Stomach (tissue), 9 donors: Measurements from ENCODE around the gene ERC2. TPM values are rescaled to one million over a fixed set of nuclear protein-coding genes. Genes with fewer than 3 reads are reported as not detected.

ENCODE experiments used
- DNase-seq, 2 donors: peaks; one replicate each; pipeline versions ENCODE4 v3.0.0 to v3.0.0-alpha.2; 2013 to 2019
- H3K27ac ChIP-seq, 5 donors: fragments of 200-600 bp in 4 of 5; sonication (generic) in 4 of 5; one replicate each; pipeline ENCODE4 v1.5.1; 2013 to 2019; ENCODE audit warnings: mild to moderate bottlenecking in 1 of 5, moderate library complexity in 1 of 5
- H3K27me3 ChIP-seq, 3 donors: fragments of 200-600 bp; sonication (generic); one replicate each; pipeline ENCODE4 v1.5.1; 2017 to 2019; ENCODE audit warnings: mixed run types in 1 of 3
- H3K36me3 ChIP-seq, 4 donors: fragments of 200-600 bp; sonication (generic); 1 replicate in 3 of 4; 2 replicates in 1 of 4; pipeline ENCODE4 v1.5.1; 2016 to 2019
- H3K4me1 ChIP-seq, 4 donors: fragments of 200-600 bp; sonication (generic); one replicate each; pipeline ENCODE4 v1.5.1; 2016 to 2019
- H3K4me3 ChIP-seq, 4 donors: fragments of 200-600 bp; sonication (generic) in 3 of 4; one replicate each; pipeline ENCODE4 v1.5.1; 2016 to 2019; ENCODE audit warnings: mild to moderate bottlenecking in 1 of 4
- H3K9me3 ChIP-seq, 4 donors: fragments of 200-600 bp; sonication (generic); one replicate each; pipeline ENCODE4 v1.5.1; 2016 to 2019
- EP300 ChIP-seq: sonication (generic); formaldehyde crosslinking; IDR thresholded peaks from one replicate; pipeline ENCODE4 v1.6.1; 2017; ENCODE audit warnings: antibody characterized with exemption
- POLR2A ChIP-seq, 4 donors: fragments of 450-650 bp; IDR thresholded peaks; one replicate each; pipeline ENCODE4 v1.6.1; 2016; ENCODE audit warnings: antibody characterized with exemption in 4 of 4, control low read depth in 2 of 4, mild to moderate bottlenecking in 1 of 4, moderate library complexity in 1 of 4
- POLR2AphosphoS5 ChIP-seq, 3 donors: sonication (generic); formaldehyde crosslinking; IDR thresholded peaks; one replicate each; pipeline ENCODE4 v1.6.1; 2016; ENCODE audit warnings: antibody characterized with exemption in 3 of 3
- WGBS, 5 donors: extraction: QIAGEN DNeasy Blood & Tissue Kit in 3 of 5; methylation state at CpG; one replicate each; pipeline versions ENCODE4 v1.1.5 to v1.1.7; 2013 to 2018; 5-methylcytosine and 5-hydroxymethylcytosine counted together
- intact Hi-C: fragments of 100-400 bp; cut with DNase I; formaldehyde crosslinking; loops from one replicate; pipeline ENCODE4 v1.15.1; 2023; ENCODE audit warnings: low total_unique reads
- polyA plus RNA-seq, 3 donors: library from polyadenylated mRNA; stranded (reverse); fragments of 200-250 nt; gene quantifications; one replicate each; pipeline ENCODE4 v1.2.3, GENCODE V29; 2013
- total RNA-seq, 5 donors: library from RNA; depleted of rRNA; stranded (reverse); fragments of >200 nt; gene quantifications; one replicate each; pipeline versions ENCODE4 v1.1.0 to v1.2.3, GENCODE V29; 2014 to 2016
- TF ChIP-seq, protein P1 (sequence below), 7 experiments: fragments of 450-650 bp in 4 of 7; fragments of 200-600 bp in 3 of 7; sonication (generic) in 3 of 7; IDR thresholded peaks; one replicate each; pipeline ENCODE4 v1.5.1; 2016 to 2019; ENCODE audit warnings: antibody characterized with exemption in 7 of 7, control low read depth in 2 of 7, mild to moderate bottlenecking in 1 of 7
- donor health status: healthy with polysubstance abuse.
- donor health status: Bipolar disorder and iron deficiency.
- donor health status: healthy.

The ERC2 gene
- total and polyA plus RNA-seq, 8 donors, result 0.43 to 3.1 (median 1.3) TPM; not detected in 2

DNA sequence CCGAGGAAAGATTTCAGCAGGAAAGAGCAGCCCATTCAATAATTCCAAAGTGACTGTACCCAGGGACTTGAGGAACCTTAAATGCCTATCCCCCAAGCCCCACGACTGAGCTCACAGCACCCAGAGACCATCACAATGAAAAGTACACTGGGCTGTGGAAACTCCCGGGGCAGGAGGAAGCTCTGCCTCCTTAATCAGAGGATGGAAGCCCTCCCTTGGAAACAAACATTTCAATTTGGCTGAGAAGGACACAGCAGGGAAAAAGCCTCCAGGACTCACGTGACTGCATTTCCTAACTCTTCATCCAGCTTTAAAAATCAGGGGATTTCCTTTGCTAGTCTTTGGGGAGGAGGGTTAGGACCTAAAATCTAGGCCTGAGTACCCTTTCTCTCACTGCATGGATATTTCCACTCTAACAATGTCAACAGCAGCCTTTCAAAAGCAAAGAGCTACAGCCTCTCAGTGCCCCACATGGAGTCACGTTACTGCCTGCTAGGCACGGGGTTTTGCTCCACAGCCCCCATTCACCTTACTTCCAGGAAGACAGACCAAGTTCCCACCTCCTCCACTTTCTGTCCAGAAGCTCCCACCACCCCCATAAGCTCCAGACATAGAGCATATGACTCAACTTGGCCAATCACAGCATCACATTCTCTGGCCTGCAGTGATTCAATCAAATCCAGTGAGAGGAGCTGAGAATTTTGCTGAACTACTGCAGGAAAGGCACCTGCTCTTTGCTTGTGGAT, 912.2 kb downstream of the ERC2 start:
- intact Hi-C loops, result no loop called here
- no peak overlapping the region for H3K4me3 ChIP-seq
- H3K27me3 ChIP-seq, result no peaks in the 10 kb centered on the region
- peak in 1 of 2 donors; percentile 60 for DNase-seq
- no peaks in the 10 kb centered on the region for H3K4me1 ChIP-seq
- no peaks in the 10 kb centered on the region for H3K9me3 ChIP-seq
- TF ChIP-seq, protein P1, sequence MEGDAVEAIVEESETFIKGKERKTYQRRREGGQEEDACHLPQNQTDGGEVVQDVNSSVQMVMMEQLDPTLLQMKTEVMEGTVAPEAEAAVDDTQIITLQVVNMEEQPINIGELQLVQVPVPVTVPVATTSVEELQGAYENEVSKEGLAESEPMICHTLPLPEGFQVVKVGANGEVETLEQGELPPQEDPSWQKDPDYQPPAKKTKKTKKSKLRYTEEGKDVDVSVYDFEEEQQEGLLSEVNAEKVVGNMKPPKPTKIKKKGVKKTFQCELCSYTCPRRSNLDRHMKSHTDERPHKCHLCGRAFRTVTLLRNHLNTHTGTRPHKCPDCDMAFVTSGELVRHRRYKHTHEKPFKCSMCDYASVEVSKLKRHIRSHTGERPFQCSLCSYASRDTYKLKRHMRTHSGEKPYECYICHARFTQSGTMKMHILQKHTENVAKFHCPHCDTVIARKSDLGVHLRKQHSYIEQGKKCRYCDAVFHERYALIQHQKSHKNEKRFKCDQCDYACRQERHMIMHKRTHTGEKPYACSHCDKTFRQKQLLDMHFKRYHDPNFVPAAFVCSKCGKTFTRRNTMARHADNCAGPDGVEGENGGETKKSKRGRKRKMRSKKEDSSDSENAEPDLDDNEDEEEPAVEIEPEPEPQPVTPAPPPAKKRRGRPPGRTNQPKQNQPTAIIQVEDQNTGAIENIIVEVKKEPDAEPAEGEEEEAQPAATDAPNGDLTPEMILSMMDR (IDR thresholded peaks at IDR 0.05), result no peak
- TF ChIP-seq POLR2A (IDR thresholded peaks at IDR 0.05) (no peak), POLR2AphosphoS5 (IDR thresholded peaks at IDR 0.05) (no peak), EP300 (no peak)
- H3K36me3 ChIP-seq, result no peaks in the 10 kb centered on the region
- H3K27ac ChIP-seq, result no peak overlapping the region
- WGBS, 5 donors, result 49 to 60% (median 51%) methylated on average over 6 of the region's 6 CpGs

DNA sequence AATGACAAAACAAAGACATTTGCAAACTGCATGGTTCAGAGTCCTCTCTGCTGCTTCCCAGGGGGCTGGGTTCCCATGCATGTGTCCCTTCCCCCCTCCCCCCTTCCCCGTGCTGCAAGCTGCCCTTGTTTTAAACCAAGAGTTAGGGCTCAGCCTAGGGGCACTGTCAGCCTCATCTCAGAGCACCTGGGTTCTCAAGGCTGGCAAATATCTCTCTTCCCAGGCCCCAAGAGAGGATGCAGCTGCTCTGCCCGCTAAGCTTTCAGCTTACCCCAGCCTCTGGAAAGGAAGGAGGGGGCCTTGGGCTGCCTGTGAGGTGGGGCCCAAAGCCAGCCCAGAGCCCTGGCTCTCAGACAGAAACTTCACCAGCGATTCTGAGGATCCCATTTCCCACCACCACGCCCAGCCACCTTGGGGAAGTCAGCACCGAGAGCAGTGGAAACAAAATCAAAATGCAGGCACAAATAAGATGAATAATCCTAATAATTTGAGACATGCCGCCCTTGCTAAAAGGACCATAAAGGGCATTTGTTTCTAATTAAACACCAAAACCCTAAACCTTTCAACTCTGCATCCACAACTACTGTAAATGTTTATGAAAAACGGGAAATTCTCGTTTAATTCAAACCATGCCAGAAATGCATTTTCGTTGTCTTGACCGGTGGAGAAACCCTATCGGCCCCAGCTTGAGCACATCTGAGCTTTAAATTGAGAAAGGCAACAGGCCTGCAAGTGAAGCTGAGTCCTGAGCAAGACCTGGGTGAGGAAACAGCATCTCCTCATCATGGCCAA, 913.4 kb downstream of the ERC2 start:
- WGBS, 5 donors, result 62 to 72% (median 68%) methylated on average over 11 of the region's 11 CpGs
- Histone ChIP-seq H3K27ac (no peak overlapping the region), H3K9me3 (no peaks in the 10 kb centered on the region), H3K36me3 (no peaks in the 10 kb centered on the region), H3K27me3 (no peaks in the 10 kb centered on the region), H3K4me3 (no peak overlapping the region), H3K4me1 (no peaks in the 10 kb centered on the region)
- TF ChIP-seq EP300 (no peak), POLR2AphosphoS5 (IDR thresholded peaks at IDR 0.05) (no peak), POLR2A (IDR thresholded peaks at IDR 0.05) (no peak)
- TF ChIP-seq, protein P1 (IDR thresholded peaks at IDR 0.05), result no peak
- no peak for DNase-seq
- intact Hi-C loops, result no loop called here

DNA sequence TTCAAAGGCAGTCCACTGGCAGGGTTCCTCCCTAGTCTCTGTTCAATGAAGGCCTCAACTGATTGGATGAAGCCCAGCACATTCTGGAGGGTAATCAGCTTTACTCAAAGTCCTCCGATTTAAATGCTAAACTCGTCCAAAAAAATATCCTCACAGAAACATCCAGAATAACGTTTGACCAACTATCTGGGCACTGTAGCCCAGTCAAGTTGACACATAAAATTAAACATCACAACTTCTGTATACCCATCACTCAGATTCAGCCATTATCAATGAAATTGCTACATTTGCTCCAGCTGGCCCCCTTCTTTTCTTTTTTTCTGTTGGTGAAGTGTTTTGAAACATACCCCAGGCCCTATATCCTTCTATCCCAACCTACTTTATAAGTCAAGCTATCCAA, 916.6 kb downstream of the ERC2 start:
- Histone ChIP-seq H3K27me3 (no peaks in the 10 kb centered on the region), H3K36me3 (no peaks in the 10 kb centered on the region), H3K4me1 (no peaks in the 10 kb centered on the region), H3K4me3 (no peak overlapping the region), H3K9me3 (no peaks in the 10 kb centered on the region), H3K27ac (no peak overlapping the region)
- intact Hi-C loops, result no loop called here
- WGBS, 5 donors, result 81 to 89% (median 87%) methylated on average over 3 of the region's 3 CpGs
- no peak for TF ChIP-seq POLR2A (IDR thresholded peaks at IDR 0.05)
- no peak for TF ChIP-seq EP300
- TF ChIP-seq, protein P1 (IDR thresholded peaks at IDR 0.05), result no peak
- no peak for TF ChIP-seq POLR2AphosphoS5 (IDR thresholded peaks at IDR 0.05)
- no peak for DNase-seq

DNA sequence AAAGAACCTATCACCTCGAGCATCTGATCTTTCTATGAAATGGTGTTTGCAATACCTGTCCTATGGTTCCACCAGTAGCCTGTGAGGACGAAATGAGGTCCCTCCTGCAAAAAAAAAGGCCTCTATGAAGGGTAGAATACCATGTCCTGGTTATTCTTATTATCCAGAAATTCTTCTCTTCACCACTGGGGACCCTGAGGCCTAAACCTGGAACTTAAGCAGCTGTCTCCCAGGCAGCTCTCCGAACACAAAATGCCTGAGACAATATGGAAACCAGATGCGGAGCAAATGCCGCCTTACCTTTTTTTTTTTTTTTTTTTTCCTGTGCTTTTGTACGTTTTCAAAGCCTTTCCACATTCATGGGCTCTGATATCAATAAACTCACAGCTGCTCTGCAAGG, 919.1 kb downstream of the ERC2 start:
- WGBS, 5 donors, result 69 to 80% (median 74%) methylated on average over 6 of the region's 6 CpGs
- TF ChIP-seq EP300, result no peak
- TF ChIP-seq POLR2A (IDR thresholded peaks at IDR 0.05), result no peak
- no peak for TF ChIP-seq POLR2AphosphoS5 (IDR thresholded peaks at IDR 0.05)
- TF ChIP-seq, protein P1 (IDR thresholded peaks at IDR 0.05), result no peak
- H3K4me3 ChIP-seq, result no peak overlapping the region
- intact Hi-C loops, result no loop called here
- H3K4me1 ChIP-seq, result no peaks in the 10 kb centered on the region
- H3K27me3 ChIP-seq, result no peaks in the 10 kb centered on the region
- H3K36me3 ChIP-seq, result no peaks in the 10 kb centered on the region
- no peaks in the 10 kb centered on the region for H3K9me3 ChIP-seq
- no peak overlapping the region for H3K27ac ChIP-seq
- peak in 1 of 2 donors; percentile 44 for DNase-seq
